ENCODE data around the gene GSTA2.
"Not testable (repeated sequence)": the region's sequence is repeated elsewhere in the genome, so short reads cannot be mapped to it uniquely, and the experiment has no call there.

DNA sequence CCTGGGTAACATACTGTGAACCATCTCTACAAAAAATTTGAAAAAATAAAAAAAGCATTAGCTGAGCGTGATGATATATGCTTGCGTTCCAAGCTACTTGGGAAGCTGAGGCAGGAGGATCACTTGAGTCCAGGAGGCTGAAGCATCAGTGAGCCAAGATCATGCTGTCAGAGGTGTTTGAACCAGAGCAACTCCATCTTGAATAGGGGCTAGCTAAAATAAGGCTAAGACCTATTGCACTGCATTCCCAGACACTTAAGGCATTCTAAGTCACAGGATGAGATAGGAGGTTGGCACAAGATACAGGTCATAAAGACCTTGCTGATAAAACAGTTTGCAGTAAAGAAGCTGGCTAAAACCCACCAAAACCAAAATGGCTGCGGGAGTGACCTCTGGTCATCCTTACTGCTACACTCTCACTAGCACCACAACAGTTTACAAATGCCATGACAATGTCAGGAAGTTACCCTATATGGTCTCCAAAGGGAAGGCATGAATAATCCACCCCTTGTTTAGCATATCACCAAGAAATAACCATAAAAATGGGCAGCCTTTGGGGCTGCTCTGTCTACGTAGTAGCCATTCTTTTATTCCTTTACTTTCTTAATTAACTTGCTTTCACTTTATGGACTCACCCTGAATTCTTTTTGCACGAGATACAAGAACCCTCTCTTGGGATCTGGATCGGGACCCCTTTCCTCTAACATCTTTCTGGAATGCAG, 58.3 kb downstream of the GSTA2 start:
- not testable (repeated sequence) for TF ChIP-seq POLR2A (IDR thresholded peaks at IDR 0.05; ENCODE audit: extremely low read depth, insufficient read length); MAX (IDR thresholded peaks at IDR 0.05; ENCODE audit: low read depth, low read length); CTCF (IDR thresholded peaks at IDR 0.05; ENCODE audit: low read depth, low read length); MYC (IDR thresholded peaks at IDR 0.05; ENCODE audit: low read depth, low read length)
